Measurements from ENCODE around the gene ATP9A. TPM values are rescaled to one million over a fixed set of nuclear protein-coding genes. Genes with fewer than 3 reads are reported as not detected.

The ATP9A gene
- total and polyA plus RNA-seq, 10 of the 15 experiments (the other 5 are each of a cell fraction or from before 2014, with no cell fraction given): 0.03 to 0.81 (median 0.14) TPM

GRCh38 chr20:51695574-51696303 lies 72.5 kb downstream of the ATP9A start (continued):
- no peak for TF ChIP-seq RELB (IDR thresholded peaks at IDR 0.05; ENCODE audit: low read depth)
- TF ChIP-seq KLF5 (IDR thresholded peaks at IDR 0.05; ENCODE audit: partially characterized antibody): no peak
- no peak for TF ChIP-seq SMC3 (IDR thresholded peaks at IDR 0.05; ENCODE audit: borderline replicate concordance, low read length)
- TF ChIP-seq NR2C1 (IDR thresholded peaks at IDR 0.05): no peak
- TF ChIP-seq TCF3 (IDR thresholded peaks at IDR 0.05; ENCODE audit: borderline replicate concordance, insufficient read depth, low read depth, low read length): no peak
- TF ChIP-seq NR2C2 (IDR thresholded peaks at IDR 0.05; ENCODE audit: borderline replicate concordance, control insufficient read depth, insufficient read length, low read depth): no peak
- no peak for TF ChIP-seq ZBTB11 (CRISPR knock-in tag; IDR thresholded peaks at IDR 0.05)

Measured in GM12878 (cell line).